Cardiac muscle cell (in vitro differentiated cells and primary cell): ENCODE data around the gene IKZF5. TPM values are rescaled to one million over a fixed set of nuclear protein-coding genes. Genes with fewer than 3 reads are reported as not detected.

Experiments
- DNase-seq, 2 donors: peaks; one replicate each; pipeline versions ENCODE4 v3.0.0 to v3.0.0-alpha.2; 2010 to 2017; ENCODE audit warnings: low read depth in 1 of 2, low spot score in 1 of 2
- H3K27ac ChIP-seq: fragments of 200-600 bp; sonication (generic); 2 replicates; pipeline ENCODE4 v1.5.1; 2016
- H3K27me3 ChIP-seq: fragments of 200-600 bp; sonication (generic); 2 replicates; pipeline ENCODE4 v1.6.0; 2016; ENCODE audit warnings: control low read depth
- H3K36me3 ChIP-seq: fragments of 200-600 bp; sonication (generic); 2 replicates; pipeline ENCODE4 v1.5.1; 2016; ENCODE audit warnings: control low read depth
- H3K4me1 ChIP-seq: fragments of 200-600 bp; sonication (generic); 2 replicates; pipeline ENCODE4 v1.8.1; 2017; ENCODE audit warnings: low read depth, mild to moderate bottlenecking, mixed run types
- H3K4me3 ChIP-seq: fragments of 200-600 bp; sonication (generic); 2 replicates; pipeline ENCODE4 v1.5.1; 2016; ENCODE audit warnings: mild to moderate bottlenecking
- H3K9me3 ChIP-seq: fragments of 200-600 bp; sonication (generic); 2 replicates; pipeline ENCODE4 v1.5.1; 2017; ENCODE audit warnings: low read depth, mild to moderate bottlenecking, control low read depth
- CTCF ChIP-seq: IDR thresholded peaks from 2 replicates; pipeline ENCODE4 v1.5.1; 2012; ENCODE audit warnings: low read depth, mild to moderate bottlenecking, low read length
- polyA plus RNA-seq: library from polyadenylated mRNA; unstranded; fragments of >200 nt; fragmentation: Nextera tagmentation; extraction: Ambion mirVana; gene quantifications from 2 replicates; pipeline ENCODE4 v1.2.1, GENCODE V29; 2016
- total RNA-seq: library from RNA; depleted of rRNA; stranded (reverse); fragments of >200 nt; gene quantifications from 2 replicates; pipeline ENCODE4 v1.2.3, GENCODE V29; 2016

IKZF5 gene, protein sequence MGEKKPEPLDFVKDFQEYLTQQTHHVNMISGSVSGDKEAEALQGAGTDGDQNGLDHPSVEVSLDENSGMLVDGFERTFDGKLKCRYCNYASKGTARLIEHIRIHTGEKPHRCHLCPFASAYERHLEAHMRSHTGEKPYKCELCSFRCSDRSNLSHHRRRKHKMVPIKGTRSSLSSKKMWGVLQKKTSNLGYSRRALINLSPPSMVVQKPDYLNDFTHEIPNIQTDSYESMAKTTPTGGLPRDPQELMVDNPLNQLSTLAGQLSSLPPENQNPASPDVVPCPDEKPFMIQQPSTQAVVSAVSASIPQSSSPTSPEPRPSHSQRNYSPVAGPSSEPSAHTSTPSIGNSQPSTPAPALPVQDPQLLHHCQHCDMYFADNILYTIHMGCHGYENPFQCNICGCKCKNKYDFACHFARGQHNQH
- total RNA-seq (2.9 and 6.0 TPM in 2 replicates), polyA plus RNA-seq (7.9 and 10.1 TPM in 2 replicates)

DNA sequence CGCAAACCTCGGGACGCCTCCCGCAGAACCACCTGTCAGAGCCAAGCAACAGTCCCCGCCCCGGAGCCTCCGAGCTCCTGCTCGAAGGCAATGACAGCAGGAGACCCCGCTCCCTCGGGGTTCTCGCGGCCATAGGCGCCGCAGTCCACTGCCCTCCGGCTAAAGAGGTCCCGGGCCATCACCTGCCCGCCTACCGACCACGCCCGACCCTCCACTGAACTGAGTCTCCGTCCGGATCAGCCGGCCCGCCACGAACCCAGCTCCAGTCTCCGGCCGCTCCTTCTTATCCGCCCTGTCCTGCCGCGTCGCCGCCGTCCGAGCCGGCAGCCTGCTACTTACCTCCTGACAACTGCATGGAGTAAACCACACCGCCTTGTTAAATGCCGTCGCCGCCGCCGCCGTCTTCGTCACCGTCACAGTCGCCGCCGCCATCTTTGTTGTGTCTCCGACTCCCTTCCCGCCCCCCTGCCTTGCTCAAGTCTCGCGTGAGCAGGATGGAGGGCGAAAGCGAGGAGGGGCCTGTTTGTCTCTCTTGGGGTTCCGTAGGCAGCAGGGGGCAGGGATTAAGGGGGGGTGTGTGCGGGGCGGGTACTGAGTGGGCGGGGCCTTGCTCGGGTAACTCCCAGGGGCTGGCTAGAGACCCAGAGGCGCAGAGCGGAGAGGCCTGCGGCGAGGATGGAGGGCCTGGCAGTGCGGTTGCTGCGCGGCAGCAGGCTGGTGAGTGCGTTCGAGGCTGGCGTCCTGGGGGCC is at the start of gene IKZF5, which contains the start of gene ACADSB:
TSS of gene IKZF5 (minus strand) at position 441 of the 750 bp plus-strand sequence. CDS start 10,170 bp downstream, outside the sequence.
TSS of gene ACADSB (plus strand) at position 652 of the 750 bp plus-strand sequence. CDS start at position 676, 24 bp downstream.
- peak within 1 kb of the TSS; percentile 94 for H3K27ac ChIP-seq
- H3K36me3 ChIP-seq: no peaks in the 10 kb centered on the region
- no peak for TF ChIP-seq CTCF
- peak within 1 kb of the TSS; percentile 88 for H3K4me3 ChIP-seq
- no peaks in the 10 kb centered on the region for H3K27me3 ChIP-seq
- DNase-seq: peak; percentile 97 to 99
- peaks cover 13% of the 10 kb centered on the region for H3K4me1 ChIP-seq
- H3K9me3 ChIP-seq: no peaks in the 10 kb centered on the region

DNA sequence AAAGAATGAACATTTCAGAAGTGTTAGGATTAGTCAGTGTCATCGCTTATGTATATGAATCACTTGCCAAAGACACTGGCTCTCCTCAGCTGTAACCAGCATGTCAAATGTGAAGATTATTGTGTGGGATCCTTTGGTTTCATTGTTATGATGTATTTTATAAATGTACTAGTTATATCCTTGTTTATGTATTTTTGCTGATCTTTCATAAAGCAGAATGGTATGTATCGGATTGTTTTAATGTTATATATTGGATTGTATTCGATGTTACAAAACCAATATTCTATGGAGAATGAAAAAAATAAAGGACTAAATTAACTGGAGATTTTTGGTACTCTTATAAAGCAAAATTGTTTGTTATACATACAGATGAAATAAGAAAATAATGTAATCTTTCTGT is 49.4 kb upstream of the IKZF5 start:
- H3K9me3 ChIP-seq: no peaks in the 10 kb centered on the region
- H3K27me3 ChIP-seq: no peaks in the 10 kb centered on the region
- H3K36me3 ChIP-seq: peaks cover 6% of the 10 kb centered on the region
- no peak for DNase-seq
- H3K4me3 ChIP-seq: no peak overlapping the region
- no peak for TF ChIP-seq CTCF
- H3K27ac ChIP-seq: no peak overlapping the region
- no peaks in the 10 kb centered on the region for H3K4me1 ChIP-seq

- no peaks in the 10 kb centered on the region for H3K27me3 ChIP-seq
- no peaks in the 10 kb centered on the region for H3K9me3 ChIP-seq
- no peak overlapping the region for H3K4me3 ChIP-seq
- H3K4me1 ChIP-seq: no peaks in the 10 kb centered on the region
- peaks cover 19% of the 10 kb centered on the region for H3K36me3 ChIP-seq
- no peak for TF ChIP-seq CTCF
- H3K27ac ChIP-seq: no peak overlapping the region
- no peak for DNase-seq
These were observed 37.6 kb upstream of the IKZF5 start for GRCh38 chr10:123045961-123046731.

DNA sequence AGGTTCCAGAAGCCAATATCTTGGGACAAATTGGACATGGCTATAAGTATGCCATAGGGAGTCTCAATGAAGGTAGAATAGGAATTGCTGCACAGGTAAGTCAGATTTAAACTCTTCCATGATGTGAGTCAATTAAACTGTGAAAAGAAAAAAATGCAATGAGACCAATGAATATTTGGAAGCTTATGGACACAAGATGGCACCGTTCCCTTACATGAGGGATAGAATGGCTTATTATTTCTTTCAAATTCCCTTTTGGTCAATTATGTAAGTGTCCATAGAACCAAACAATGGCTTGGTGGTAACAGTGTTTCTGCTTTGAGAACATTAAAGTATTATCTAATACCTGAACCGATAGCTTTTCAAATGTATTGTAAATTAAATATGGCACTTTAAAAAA is 35.8 kb upstream of the IKZF5 start:
- TF ChIP-seq CTCF: peak; percentile 10
- H3K9me3 ChIP-seq: no peaks in the 10 kb centered on the region

DNA sequence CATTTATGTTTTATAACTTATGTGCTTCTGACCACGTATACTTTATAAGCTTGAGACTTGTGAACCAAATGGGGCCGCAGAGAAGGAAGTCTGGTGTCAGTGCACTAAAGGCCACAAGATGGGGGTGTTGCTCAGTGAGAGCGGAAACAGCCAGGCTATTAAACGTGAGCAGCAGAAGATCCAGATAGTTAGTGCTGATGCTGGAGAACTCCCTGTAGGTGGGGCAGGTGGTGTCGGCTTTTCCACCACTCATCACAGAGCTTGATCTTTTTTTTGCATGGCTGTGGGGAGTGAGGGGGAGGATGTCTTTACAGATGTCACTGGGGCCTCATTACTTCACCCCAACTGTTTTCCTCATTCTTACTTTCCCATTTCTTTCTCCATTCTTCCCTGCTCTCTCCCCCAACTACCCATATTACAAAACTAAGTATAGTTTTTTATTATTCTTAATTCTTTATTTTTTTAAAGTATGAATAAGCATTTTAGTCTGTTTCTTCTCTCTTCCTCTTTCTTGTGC is 34.9 kb upstream of the IKZF5 start:
- no peak overlapping the region for H3K4me3 ChIP-seq
- no peaks in the 10 kb centered on the region for H3K27me3 ChIP-seq
- no peak overlapping the region for H3K27ac ChIP-seq
- DNase-seq: peak; percentile 70 to 76
- H3K36me3 ChIP-seq: peaks cover 19% of the 10 kb centered on the region
- H3K4me1 ChIP-seq: no peaks in the 10 kb centered on the region
- TF ChIP-seq CTCF: peak; percentile 81
- H3K9me3 ChIP-seq: no peaks in the 10 kb centered on the region

More for the DNA sequence above, 35.8 kb upstream of the IKZF5 start:
- H3K36me3 ChIP-seq: peaks cover 24% of the 10 kb centered on the region
- DNase-seq: peak in 1 of 2 donors; percentile 6
- no peak overlapping the region for H3K27ac ChIP-seq
- H3K27me3 ChIP-seq: no peaks in the 10 kb centered on the region
- no peaks in the 10 kb centered on the region for H3K4me1 ChIP-seq
- no peak overlapping the region for H3K4me3 ChIP-seq
